ES-I3 (cell line): ENCODE measurements around the gene KCNQ2.

Experiments used
- H3K36me3 ChIP-seq: 2 replicates; pipeline ENCODE4 v1.6.1; 2013; ENCODE audit warnings: mild to moderate bottlenecking, low read length, control low read depth, moderate library complexity; ENCODE audit not compliant: insufficient read depth
- H3K4me1 ChIP-seq: 2 replicates; pipeline ENCODE4 v1.6.1; 2013; ENCODE audit warnings: mild to moderate bottlenecking, control low read depth, low read length; ENCODE audit not compliant: insufficient read depth
- H3K9ac ChIP-seq: 2 replicates; pipeline ENCODE4 v1.6.1; 2013; ENCODE audit warnings: low read depth, mild to moderate bottlenecking, low read length, moderate library complexity
- H3K9me3 ChIP-seq: 2 replicates; pipeline ENCODE4 v1.6.1; 2013; ENCODE audit warnings: mild to moderate bottlenecking, low read length, moderate library complexity; ENCODE audit not compliant: control insufficient read depth, insufficient read depth

Gene KCNQ2

DNA sequence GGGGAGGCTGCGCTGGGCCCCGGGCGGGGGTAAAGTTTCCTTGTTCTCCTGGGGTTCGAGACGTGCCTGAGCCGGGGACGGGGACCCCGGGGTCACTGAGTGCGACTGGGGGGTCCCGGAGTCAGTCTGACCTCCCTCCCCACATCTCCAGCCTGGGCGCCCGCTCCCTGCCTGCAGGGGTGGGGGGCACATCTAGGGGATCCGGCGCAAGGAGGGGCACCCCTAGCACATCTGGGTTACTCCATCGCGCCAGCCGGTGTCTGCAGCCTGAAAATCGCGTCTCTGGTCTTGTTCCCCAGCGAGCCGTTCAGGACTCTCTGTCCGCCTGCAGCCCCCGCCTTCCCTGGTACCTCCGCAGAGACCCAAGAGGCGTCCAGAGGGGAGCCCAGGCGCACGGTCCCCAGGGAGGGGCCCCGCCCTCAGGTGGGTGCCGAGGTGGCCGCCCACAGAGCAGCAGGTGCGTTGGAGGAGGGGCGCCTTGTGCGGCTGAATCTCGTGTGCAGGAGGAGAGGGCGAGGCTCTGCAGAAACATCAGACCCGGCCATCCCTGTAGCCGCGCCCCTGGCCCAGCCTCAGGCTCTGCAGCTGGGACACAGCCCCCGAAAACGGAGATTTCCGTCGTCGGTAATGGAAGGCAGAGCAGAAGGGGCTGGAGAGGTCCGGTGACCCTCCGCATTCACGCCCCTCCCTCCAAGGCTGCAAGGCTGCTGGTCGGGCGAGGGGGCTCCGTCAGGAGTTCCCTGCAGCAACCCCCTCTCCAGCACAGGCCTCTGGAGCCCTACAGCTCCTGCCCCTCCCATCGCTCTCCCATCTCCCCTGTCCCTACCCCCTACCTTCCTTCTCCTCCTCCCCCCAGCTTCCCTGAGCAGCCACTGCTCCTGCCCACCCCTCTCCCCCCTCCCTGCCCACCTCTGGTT lies 110.7 kb downstream of the KCNQ2 start:
- H3K9ac ChIP-seq = peak overlapping the region; percentile 3; the same call in 1 of the 2 replicates
- no peaks in the 10 kb centered on the region for H3K36me3 ChIP-seq
- H3K9me3 ChIP-seq = no peaks in the 10 kb centered on the region
- no peaks in the 10 kb centered on the region; the same call in 1 of the 2 replicates for H3K4me1 ChIP-seq

DNA sequence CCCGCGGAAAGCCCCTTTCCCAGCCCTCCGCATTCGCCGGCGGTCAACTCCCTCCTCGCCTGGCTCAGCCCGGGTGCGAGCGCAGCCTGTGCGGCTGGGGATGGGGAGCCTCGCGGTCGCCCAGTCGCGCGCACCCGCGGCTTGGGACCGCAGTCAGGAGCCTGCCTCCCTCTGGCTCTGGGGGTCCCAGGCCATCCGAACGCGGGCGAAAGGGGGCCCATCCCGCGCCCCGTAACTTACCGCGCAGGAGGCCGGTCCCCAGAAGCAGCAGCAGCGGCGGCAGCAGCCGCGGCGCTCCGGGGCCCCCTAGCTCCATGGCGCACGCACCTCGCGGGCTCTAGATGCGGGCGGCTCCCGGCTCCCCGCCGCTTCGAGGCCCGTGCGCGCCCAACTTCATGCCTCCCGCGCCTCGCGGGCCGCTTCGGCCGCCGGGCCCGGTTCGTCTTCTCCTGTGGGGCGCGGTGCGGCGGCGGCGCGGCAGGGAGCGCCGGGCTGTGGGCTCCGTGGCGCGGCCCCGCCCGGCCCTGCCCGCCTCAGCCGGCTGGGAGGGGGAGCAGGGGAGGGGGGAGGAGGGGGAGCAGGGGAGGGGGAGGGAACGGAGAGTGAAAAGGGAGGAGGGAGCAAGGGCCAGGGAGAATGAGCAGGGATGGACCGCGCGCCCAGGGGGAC lies 111.5 kb downstream of the KCNQ2 start, which contains the start of gene CHRNA4:
CHRNA4 (minus strand) TSS at position 500 of the 669 bp plus-strand sequence; CDS start at position 316, 184 bp downstream.
- Histone ChIP-seq H3K9ac (peak within 1 kb of the TSS; percentile 42; the same call in 1 of the 2 replicates), H3K36me3 (no peaks in the 10 kb centered on the region), H3K9me3 (no peaks in the 10 kb centered on the region), H3K4me1 (no peaks in the 10 kb centered on the region; the same call in 1 of the 2 replicates)

DNA sequence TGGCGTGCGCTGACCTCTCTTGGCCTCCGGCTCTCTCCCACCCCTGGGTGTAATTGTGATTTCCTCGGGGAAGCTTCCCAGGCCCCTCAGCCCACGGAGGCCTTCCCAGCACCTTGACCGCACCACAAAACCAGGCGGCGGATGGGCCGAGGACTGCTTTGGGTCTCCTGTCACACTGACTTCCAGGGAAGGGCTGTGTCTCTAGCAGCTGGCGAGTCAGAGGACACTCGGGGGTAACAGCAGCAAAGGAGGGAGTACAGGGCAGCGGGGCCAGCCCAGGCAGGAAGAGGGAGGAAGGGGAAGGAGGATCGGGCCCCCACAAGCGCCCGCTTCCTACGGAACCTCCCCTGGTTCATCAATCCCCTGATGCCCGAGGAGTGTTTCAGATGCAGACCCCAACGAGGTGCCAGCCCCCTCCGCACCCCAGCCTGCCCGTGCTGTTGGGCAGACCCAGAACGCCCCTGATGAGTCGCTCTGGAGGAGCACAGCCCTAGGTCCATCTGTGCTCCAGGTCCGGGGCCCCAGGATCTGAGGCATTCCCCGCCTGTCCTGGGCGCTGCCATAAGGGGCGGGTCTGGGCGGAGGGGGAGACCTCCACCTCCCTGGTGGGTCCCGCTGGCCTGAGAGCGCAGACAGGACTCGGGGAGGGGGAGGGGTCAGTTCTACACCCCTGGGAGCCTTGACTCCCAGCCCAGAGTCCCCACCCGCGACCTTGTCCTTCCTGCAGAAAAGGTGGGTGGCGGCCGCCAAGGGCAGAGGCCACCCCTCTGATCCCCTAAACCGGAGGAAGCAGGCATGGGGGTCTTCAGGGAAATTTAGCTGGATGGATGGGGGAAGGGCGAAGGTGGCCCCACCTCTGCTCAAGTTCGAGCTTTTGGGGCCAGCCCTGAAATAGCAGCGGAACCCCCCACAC lies 112.3 kb downstream of the KCNQ2 start:
- peak overlapping the region; percentile 42; the same call in 1 of the 2 replicates for H3K9ac ChIP-seq
- no peaks in the 10 kb centered on the region for H3K36me3 ChIP-seq
- H3K4me1 ChIP-seq = no peaks in the 10 kb centered on the region; the same call in 1 of the 2 replicates
- no peaks in the 10 kb centered on the region for H3K9me3 ChIP-seq

DNA sequence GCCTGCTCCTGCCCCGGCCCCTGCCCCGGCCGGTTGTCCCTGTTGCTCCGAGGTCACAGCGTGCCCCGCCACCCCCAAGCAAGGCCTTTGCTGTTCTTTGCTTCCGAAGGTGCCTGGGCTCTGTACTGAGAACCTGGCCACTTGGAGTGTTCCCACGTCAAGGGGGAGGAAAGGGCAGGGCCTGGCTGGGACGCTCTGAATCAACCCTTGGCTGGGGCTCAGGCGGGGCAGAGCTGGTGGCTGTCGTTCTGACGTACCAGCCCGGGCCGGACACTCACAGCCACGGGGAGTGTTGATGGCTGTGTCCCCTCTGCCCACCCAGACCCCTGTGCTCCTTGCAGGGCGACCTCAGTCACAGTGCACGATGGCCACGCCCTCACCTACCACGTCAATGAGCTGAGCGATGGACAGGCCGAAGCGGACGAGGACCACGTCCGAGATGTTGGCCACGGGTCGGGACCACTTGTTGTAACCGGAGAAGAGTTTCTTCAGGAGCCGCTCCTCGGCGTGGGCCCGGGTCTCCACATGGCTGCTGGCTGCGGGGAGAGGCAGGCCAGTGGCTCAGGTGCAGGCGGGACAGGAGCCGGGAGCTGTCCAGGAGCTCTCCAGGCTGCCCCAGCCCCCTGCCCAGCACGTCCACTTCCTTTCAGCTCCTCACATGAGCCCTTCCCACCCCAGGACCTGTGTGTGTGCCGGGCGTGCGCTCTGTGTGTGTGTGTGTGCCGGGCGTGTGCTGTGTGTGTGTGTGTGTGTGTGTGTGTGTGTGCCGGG lies 113.1 kb downstream of the KCNQ2 start:
- Histone ChIP-seq H3K9ac (no peak overlapping the region), H3K36me3 (no peaks in the 10 kb centered on the region), H3K9me3 (no peaks in the 10 kb centered on the region), H3K4me1 (no peaks in the 10 kb centered on the region; the same call in 1 of the 2 replicates)

DNA sequence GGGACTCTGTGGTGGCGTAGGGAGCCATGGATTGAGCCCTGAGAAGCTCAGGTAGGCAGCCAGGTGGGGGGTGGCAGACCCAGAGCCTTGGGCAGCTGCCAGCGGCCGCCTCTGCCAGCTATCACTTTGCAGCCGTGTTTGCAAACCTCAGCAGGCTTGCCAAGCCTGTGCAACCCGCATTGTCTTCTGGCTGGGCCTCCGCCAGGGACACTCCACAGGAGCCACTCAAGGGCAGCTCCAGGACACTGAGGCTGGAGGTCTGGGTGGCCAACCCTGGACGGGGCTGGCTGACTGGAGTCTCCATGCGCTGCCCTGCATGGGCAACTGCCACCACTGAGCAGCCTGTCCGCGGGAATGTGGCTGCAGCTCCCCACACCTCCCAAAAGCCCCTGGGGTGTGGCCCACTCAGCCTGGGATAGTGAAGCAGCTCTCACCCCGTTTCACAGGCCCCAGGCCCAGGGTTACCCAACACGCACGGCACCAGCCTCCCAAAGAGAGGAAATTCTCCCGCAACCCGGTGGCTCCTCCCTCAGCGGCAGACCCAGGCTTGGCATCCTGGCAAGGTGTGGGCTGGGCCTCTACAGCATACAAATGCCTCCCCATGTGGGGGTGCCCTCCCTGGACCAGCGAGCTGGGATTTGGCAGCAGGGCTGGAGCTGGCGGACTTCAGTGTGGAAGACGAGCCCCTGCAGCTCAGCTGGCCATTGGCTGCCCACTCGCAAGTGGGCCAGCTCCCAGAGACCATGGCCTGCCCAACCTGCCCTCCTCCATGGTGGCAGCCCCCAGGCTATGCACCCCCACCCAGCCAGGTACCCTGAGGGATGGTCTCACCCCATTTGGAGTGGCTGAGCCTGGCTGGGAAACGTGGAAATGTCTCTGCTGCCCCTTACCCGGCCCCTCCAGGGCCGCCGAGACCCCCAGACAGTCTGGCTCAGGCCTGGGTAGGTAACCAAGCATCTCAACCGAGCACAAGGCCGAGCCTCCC lies 114.2 kb downstream of the KCNQ2 start:
- Histone ChIP-seq H3K9ac (no peak overlapping the region), H3K4me1 (no peaks in the 10 kb centered on the region; the same call in 1 of the 2 replicates), H3K36me3 (no peaks in the 10 kb centered on the region), H3K9me3 (no peaks in the 10 kb centered on the region)

DNA sequence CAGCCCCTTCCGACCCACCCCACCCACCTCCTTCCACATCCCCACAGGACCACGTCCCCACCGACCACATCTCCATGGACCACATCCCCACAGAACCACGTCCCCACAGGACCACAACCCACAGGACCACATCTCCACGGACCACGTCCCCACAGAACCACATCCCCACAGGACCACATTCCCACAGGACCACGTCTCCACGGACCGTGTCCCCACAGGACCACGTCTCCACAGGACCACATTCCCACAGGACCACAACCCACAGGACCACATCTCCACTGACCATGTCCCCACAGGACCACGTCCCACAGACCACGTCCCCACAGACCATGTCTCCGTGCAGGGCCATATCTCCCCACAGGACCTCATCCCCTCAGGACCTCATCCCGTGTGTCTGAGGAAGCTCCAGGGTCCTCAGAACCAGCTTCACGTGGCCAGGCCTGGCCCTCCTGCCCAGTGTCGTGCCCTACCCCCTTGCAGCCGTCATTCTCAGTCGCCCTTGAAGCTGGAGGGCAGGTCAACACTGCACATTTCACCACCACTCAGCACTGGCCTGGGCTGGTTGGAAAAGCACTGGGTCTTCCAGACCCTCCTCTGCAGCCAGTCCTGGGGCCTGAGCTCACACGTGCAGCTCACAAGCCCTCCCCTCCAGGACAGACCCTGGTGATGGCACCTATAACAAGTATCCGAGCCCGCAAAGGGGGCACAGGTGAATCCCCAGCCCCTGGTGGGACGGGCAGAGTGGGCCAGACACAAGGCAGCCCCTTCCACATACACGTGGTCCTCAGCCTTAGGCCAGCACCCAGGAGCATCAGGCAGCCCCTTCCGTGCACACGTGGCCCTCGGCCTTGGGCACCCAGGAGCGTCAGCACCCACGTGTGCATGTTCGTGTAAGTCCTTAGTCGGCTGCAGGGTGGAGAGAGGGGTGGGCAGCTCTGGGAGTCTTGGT lies 115.2 kb downstream of the KCNQ2 start:
- Histone ChIP-seq H3K4me1 (no peaks in the 10 kb centered on the region; the same call in 1 of the 2 replicates), H3K36me3 (no peaks in the 10 kb centered on the region), H3K9ac (no peak overlapping the region), H3K9me3 (no peaks in the 10 kb centered on the region)

DNA sequence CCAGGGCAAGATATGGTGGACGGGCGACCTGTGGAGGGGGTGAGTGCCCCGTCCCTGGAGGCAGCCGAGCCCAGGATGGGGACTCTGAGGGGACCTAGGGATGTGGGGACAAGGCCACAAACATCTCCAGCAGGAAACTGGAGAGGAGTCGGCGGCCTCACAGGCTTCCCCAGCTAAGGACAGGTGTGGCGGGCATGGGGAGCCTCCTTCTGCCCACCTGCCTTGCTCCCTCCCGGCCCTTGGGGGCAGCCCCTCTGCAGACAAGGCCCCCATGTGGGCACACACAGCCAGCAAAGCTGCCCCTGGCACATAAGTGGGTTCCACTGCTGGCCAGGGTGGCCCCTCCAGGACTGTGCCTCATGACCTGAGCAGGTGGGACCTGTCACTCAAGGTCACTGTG lies 115.9 kb downstream of the KCNQ2 start:
- Histone ChIP-seq H3K36me3 (no peaks in the 10 kb centered on the region), H3K9ac (no peak overlapping the region), H3K9me3 (no peaks in the 10 kb centered on the region), H3K4me1 (no peaks in the 10 kb centered on the region)

DNA sequence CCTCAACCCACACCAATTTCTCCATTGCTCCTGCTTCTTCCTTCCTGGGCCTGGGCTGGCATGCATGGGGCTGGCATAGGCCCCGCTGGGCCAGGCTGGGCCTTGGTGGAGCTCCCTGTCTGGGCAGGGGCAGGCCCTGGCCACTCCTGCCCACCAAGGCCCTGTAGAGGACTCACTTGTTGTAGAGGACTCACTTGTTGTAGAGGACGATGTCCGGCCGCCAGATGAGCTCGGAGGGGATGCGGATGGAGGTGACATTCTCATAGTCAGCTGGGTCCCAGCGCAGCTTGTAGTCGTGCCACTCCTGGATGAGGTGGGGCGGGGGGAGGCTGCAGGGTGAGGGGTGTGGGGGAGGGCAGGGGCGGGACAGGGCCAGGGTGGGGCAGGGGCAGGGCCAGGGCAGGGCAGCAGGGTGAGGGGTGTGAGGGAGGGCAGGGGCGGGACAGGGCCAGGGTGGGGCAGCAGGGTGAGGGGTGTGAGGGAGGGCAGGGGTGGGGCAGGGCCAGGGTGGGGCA lies 116.6 kb downstream of the KCNQ2 start:
- H3K9me3 ChIP-seq = no peaks in the 10 kb centered on the region
- H3K36me3 ChIP-seq = no peaks in the 10 kb centered on the region
- H3K9ac ChIP-seq = no peak overlapping the region
- H3K4me1 ChIP-seq = no peaks in the 10 kb centered on the region

DNA sequence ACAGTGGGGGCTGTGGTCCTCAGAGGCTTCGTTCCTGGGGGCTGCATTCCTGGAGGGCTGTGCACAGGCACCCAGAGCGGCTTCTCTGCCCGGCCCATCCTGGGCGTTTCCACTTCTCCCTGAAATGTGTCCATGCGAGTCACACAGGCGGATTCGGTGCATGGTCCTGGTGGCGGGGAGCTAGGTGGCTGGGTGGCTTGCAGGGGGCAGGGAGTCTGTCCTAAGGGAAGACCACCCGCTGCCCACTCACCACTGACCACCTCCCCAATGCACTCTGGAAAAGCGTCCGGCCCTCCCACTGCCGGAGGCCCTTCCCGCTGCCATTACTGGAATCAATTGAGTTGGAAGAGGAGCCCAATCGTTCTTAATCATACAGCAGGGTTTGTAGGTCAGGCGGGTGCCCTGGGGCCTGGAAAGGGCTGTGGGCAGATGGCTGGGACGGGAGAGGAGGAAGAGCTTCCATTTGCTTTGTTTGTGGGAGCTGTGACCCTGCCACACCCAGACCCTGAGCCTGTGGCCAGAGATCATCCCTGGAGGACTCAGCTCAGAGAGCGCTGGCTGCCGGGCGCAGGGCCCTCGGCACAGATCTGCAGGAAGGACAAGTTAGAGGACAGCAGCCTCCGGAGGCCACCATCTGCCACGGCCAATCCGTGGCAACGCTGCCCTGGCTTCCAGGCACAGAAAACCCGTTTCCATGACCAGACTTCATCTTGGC lies 117.7 kb downstream of the KCNQ2 start:
- Histone ChIP-seq H3K4me1 (no peaks in the 10 kb centered on the region), H3K36me3 (no peaks in the 10 kb centered on the region), H3K9ac (no peak overlapping the region), H3K9me3 (no peaks in the 10 kb centered on the region)

DNA sequence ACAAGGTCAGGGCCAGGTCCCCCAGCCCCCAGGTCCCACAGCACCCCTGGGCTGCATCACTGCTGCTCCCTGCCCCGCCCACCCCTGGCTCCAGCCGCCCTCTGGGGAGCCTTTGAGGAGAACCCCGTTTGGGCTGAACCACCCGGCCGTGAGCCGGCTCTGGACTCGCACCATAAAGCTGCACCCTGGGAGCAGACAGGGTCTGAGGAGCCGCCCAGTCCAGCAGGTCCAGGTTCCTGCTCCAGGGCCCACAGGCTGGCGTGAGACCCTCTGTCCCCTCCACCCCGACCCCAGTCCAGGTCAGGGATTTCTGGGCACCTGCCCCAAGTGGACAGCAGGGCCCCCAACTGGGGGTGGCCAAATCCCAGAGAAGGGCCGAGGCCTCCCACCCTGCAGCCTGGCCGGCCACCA lies 119.6 kb downstream of the KCNQ2 start:
- Histone ChIP-seq H3K36me3 (no peaks in the 10 kb centered on the region), H3K9me3 (no peaks in the 10 kb centered on the region), H3K9ac (no peak overlapping the region), H3K4me1 (no peaks in the 10 kb centered on the region)
